Measurements from ENCODE around the gene CPA1.

DNA sequence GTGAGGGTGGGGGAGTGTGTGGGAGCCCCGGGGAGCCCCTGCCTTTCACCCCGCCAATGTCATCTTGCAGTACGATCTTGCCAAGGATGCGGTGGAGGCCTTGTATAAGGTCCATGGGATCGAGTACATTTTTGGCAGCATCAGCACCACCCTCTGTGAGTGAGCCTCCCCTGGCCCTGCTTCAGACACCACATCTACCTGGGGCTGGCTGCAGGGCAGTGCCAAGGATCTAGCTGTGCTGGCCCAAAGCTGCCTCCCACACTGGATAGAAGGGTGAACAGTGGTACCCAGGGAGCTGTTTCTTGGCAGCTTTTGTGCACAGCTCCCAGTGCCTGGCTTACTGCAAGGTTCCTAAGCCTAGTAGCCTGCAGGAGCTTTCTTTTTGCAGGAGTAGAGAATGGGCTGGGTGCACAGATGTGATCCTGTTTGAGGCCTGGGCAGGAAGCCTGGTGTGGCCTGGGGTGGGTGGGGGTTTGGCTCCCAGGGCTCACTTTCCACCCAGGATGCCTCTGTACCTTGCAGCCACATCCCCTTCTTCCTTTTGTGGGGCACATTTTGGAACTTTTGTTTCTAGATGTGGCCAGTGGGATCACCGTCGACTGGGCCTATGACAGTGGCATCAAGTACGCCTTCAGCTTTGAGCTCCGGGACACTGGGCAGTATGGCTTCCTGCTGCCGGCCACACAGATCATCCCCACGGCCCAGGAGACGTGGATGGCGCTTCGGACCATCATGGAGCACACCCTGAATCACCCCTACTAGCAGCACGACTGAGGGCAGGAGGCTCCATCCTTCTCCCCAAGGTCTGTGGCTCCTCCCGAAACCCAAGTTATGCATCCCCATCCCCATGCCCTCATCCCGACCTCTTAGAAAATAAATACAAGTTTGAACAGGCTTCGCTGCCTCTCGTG, 12.2 kb upstream of the CPA1 start:
- TF ChIP-seq YY1 (IDR thresholded peaks at IDR 0.05; ENCODE audit: low read depth) (no peak), CREB1 (IDR thresholded peaks at IDR 0.05; ENCODE audit: low read depth) (no peak), EGR1 (IDR thresholded peaks at IDR 0.05) (no peak), CEBPB (IDR thresholded peaks at IDR 0.05) (no peak), NFIC (IDR thresholded peaks at IDR 0.05) (no peak)
- TF ChIP-seq, protein P1, sequence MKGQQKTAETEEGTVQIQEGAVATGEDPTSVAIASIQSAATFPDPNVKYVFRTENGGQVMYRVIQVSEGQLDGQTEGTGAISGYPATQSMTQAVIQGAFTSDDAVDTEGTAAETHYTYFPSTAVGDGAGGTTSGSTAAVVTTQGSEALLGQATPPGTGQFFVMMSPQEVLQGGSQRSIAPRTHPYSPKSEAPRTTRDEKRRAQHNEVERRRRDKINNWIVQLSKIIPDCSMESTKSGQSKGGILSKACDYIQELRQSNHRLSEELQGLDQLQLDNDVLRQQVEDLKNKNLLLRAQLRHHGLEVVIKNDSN (IDR thresholded peaks at IDR 0.05), result no peak
- TF ChIP-seq, protein P2, sequence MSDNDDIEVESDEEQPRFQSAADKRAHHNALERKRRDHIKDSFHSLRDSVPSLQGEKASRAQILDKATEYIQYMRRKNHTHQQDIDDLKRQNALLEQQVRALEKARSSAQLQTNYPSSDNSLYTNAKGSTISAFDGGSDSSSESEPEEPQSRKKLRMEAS (IDR thresholded peaks at IDR 0.05), result no peak
